MM.1S (cell line): ENCODE data around the gene GALNS.

Experiments
- EZH2 ChIP-seq: fragments of 300-600 bp; sonication (generic); optimal IDR thresholded peaks from 2 replicates; pipeline ENCODE3; 2017; ENCODE audit warnings: low read depth, mild to moderate bottlenecking, antibody characterized with exemption, low read length, mixed read lengths
- TF ChIP-seq, protein P1 (sequence below): fragments of 300-600 bp; sonication (generic); IDR thresholded peaks from 2 replicates; pipeline ENCODE4 v1.5.1; 2016; ENCODE audit warnings: antibody characterized with exemption, low read length, mixed read lengths

DNA sequence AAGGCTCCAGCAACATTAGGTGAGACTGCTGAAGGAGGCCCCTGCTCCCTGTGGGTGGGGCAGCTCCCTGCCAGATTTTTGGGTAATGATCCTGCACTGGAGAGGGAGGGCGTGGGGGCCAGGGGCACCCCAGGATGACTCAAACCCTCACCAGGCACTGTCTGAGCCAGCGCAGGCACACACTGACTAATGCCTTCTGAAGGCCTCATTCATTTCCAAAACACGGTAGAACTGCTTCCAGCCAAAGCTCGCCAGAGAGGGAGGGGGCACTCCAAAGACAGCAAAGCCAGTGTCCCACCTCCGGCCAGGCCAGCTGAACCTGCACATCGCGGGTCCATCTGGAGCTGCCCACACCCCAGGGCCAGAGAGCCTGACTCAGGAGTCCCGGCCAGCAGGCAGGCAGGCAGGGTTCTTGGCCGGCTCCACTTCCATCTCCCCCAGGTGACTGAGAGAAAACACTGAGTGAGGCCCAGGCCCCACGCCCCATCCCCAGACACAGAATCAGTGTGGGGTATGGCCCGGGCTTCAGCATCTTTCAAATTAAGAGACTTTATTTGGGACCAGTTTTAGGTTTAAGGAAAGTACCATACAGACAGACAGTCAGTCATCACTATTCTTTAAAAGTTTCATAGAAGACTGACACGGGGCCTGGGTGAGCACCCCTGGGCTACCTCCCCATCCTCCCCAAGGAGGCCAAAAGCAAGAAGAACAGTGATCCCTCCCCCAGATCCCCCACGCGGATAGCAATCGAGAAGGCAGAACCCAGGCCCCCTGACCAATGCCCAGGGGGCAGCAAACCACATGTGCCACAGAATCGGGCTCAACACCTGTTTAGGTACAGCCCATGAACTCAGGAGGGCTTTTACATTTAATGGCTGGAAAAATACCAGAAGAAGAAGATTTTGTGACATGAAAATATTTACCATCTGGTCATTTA lies 74.0 kb downstream of the GALNS start:
- TF ChIP-seq, protein P1, sequence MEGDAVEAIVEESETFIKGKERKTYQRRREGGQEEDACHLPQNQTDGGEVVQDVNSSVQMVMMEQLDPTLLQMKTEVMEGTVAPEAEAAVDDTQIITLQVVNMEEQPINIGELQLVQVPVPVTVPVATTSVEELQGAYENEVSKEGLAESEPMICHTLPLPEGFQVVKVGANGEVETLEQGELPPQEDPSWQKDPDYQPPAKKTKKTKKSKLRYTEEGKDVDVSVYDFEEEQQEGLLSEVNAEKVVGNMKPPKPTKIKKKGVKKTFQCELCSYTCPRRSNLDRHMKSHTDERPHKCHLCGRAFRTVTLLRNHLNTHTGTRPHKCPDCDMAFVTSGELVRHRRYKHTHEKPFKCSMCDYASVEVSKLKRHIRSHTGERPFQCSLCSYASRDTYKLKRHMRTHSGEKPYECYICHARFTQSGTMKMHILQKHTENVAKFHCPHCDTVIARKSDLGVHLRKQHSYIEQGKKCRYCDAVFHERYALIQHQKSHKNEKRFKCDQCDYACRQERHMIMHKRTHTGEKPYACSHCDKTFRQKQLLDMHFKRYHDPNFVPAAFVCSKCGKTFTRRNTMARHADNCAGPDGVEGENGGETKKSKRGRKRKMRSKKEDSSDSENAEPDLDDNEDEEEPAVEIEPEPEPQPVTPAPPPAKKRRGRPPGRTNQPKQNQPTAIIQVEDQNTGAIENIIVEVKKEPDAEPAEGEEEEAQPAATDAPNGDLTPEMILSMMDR: no peak
- TF ChIP-seq EZH2: no peak
